K562 (cell line): ENCODE measurements around the gene UBE3D. TPM values are rescaled to one million over a fixed set of nuclear protein-coding genes. Genes with fewer than 3 reads are reported as not detected.

Experiments
- ATAC-seq: fragments of 200-7000 bp; cut with Tn5 transposase; 3 replicates; pipeline ENCODE4 v1.9.1; 2020; ENCODE audit warnings: moderate library complexity
- BruUV-seq: library from RNA; stranded (reverse); fragments of 400-500 nt; replicated peaks from 2 replicates; lab custom pipeline; 2021; lab: Mats Ljungman, UMichigan
- CTCF ChIA-PET: fragments of 300-600 bp; formaldehyde crosslinking; extraction: SDS; loops from one replicate; lab custom pipeline; 2021; ENCODE audit warnings: low intra/inter-chr PET ratio; lab: Yijun Ruan, JAX
- POLR2A ChIA-PET: fragments of 300-600, 350-650 bp; sonication (Branson Sonifier 250); formaldehyde crosslinking; extraction: SDS; loops from one replicate; lab custom pipeline; 2021; ENCODE audit warnings: antibody characterized with exemption, inconsistent platforms; lab: Yijun Ruan, JAX
- DNase-seq, 4 experiments: peaks; one replicate each; pipeline versions ENCODE4 v3.0.0 to v3.0.0-alpha.2; 2011 to 2018; ENCODE audit warnings: low spot score in 3 of 4, mixed read lengths in 3 of 4; ENCODE audit errors: extremely low read depth in 1 of 4
- FAIRE-seq: peaks from 2 replicates; lab custom pipeline; 2011; peaks lifted over from hg19 to GRCh38; lab: Jason Lieb, UNC
- H2AFZ ChIP-seq: 2 replicates; pipeline ENCODE4 v1.6.0; 2011; ENCODE audit warnings: low read depth, low read length, control low read depth, inconsistent platforms
- H3K27ac ChIP-seq: fragments of 200-600 bp; 3 replicates; pipeline ENCODE4 v1.8.0; 2011; ENCODE audit warnings: low read depth, mild to moderate bottlenecking, control low read depth, inconsistent platforms, low read length, moderate library complexity, mixed read lengths; ENCODE audit errors: extremely low read depth
- H3K27me3 ChIP-seq, 2 experiments: fragments of 300-600 bp in 1 of 2; 2 replicates in 1 of 2; 3 replicates in 1 of 2; pipeline versions ENCODE4 v1.6.0 to v1.8.0; 2011; ENCODE audit warnings: inconsistent platforms in 2 of 2, low read length in 2 of 2, mild to moderate bottlenecking in 1 of 2, mixed read lengths in 1 of 2, moderate library complexity in 1 of 2; ENCODE audit not compliant: control insufficient read depth in 2 of 2, insufficient read depth in 2 of 2
- H3K36me3 ChIP-seq: fragments of 300-600 bp; 3 replicates; pipeline ENCODE4 v1.8.0; 2011; ENCODE audit warnings: mild to moderate bottlenecking, low read length, inconsistent platforms; ENCODE audit not compliant: control insufficient read depth, insufficient read depth
- H3K4me1 ChIP-seq, 2 experiments: fragments of 200-600 bp in 1 of 2; replicated peaks in 1 of 2; 2 replicates in 1 of 2; 3 replicates in 1 of 2; pipeline versions ENCODE4 v1.5.1 to v1.8.0; 2011; ENCODE audit warnings: inconsistent platforms in 2 of 2, low read length in 2 of 2, mild to moderate bottlenecking in 1 of 2, mixed read lengths in 1 of 2, moderate library complexity in 1 of 2; ENCODE audit not compliant: control insufficient read depth in 2 of 2, insufficient read depth in 2 of 2
- H3K4me2 ChIP-seq: 2 replicates; pipeline ENCODE4 v1.6.1; 2011; ENCODE audit warnings: low read length, control low read depth, inconsistent platforms, mixed read lengths; ENCODE audit not compliant: insufficient read depth
- H3K4me3 ChIP-seq: fragments of 200-600 bp; sonication (generic), shearing (Covaris generic); 2 replicates; pipeline ENCODE4 v1.5.1; 2016; ENCODE audit warnings: control low read depth, inconsistent platforms
- H3K79me2 ChIP-seq: fragments of 200-600 bp; 3 replicates; pipeline ENCODE4 v1.8.0; 2011; ENCODE audit warnings: low read length, inconsistent platforms; ENCODE audit not compliant: control insufficient read depth, insufficient read depth
- H3K9ac ChIP-seq, 2 experiments: 2 replicates each; pipeline versions ENCODE4 v1.6.0 to v1.6.1; 2011; ENCODE audit warnings: low read depth in 2 of 2, low read length in 2 of 2, control low read depth in 1 of 2, inconsistent platforms in 1 of 2, mild to moderate bottlenecking in 1 of 2, mixed read lengths in 1 of 2; ENCODE audit not compliant: insufficient read depth in 1 of 2
- H3K9me1 ChIP-seq: one replicate; pipeline ENCODE4 v1.6.0; 2011; ENCODE audit warnings: inconsistent platforms, mild to moderate bottlenecking, low read length, moderate library complexity; ENCODE audit not compliant: control insufficient read depth, insufficient read depth
- H3K9me3 ChIP-seq: replicated peaks from 2 replicates; pipeline ENCODE4 v1.5.1; 2011; ENCODE audit warnings: low read depth, low read length, inconsistent platforms; ENCODE audit not compliant: control insufficient read depth, insufficient read depth
- H4K20me1 ChIP-seq: replicated peaks from 2 replicates; pipeline ENCODE4 v1.6.1; 2011; ENCODE audit warnings: low read length, inconsistent platforms, mixed read lengths; ENCODE audit not compliant: control insufficient read depth, insufficient read depth
- ATF1 ChIP-seq, 2 experiments: fragments of 450-650 bp in 1 of 2; IDR thresholded peaks; 2 replicates each; pipeline ENCODE4 v1.6.1; 2016; ENCODE audit warnings: missing compliant biosample characterization in 1 of 2, missing genetic modification characterization in 1 of 2
- BHLHE40 ChIP-seq: IDR thresholded peaks from 2 replicates; pipeline ENCODE4 v1.6.1; 2011; ENCODE audit warnings: low read length, improper control_type of control experiment
- BRD9 ChIP-seq: fragments of 450-650 bp; IDR thresholded peaks from 2 replicates; pipeline ENCODE4 v1.6.1; 2018; ENCODE audit warnings: low read depth; ENCODE audit not compliant: partially characterized antibody
- ETS2 ChIP-seq: IDR thresholded peaks from 2 replicates; pipeline ENCODE4 v1.6.1; 2016; ENCODE audit warnings: borderline replicate concordance, missing genetic modification characterization, mild to moderate bottlenecking, moderate library complexity, missing compliant biosample characterization; ENCODE audit not compliant: poor library complexity, severe bottlenecking
- FOXM1 ChIP-seq, 2 experiments: fragments of 450-650 bp in 1 of 2; sonication (generic) in 1 of 2; formaldehyde crosslinking in 1 of 2; IDR thresholded peaks; 2 replicates each; pipeline versions ENCODE4 v1.6.1 to v1.9.0; 2017 to 2022; ENCODE audit warnings: low read depth in 2 of 2, mild to moderate bottlenecking in 2 of 2, missing genetic modification reagents in 1 of 2, moderate library complexity in 1 of 2
- MYC ChIP-seq, 2 experiments: fragments of 250-450 bp in 1 of 2; sonication (Bioruptor Pico) in 1 of 2; IDR thresholded peaks; 2 replicates each; pipeline versions ENCODE4 v1.5.1 to v1.6.1; 2012 to 2021; ENCODE audit warnings: low read depth in 2 of 2, borderline replicate concordance in 1 of 2, improper control_type of control experiment in 1 of 2, low read length in 1 of 2, mild to moderate bottlenecking in 1 of 2, moderate library complexity in 1 of 2
- NCOA2 ChIP-seq, 2 experiments: fragments of 450-650 bp; IDR thresholded peaks; 2 replicates each; pipeline ENCODE4 v1.6.1; 2018; ENCODE audit warnings: mild to moderate bottlenecking in 2 of 2, moderate library complexity in 1 of 2; ENCODE audit not compliant: partially characterized antibody in 2 of 2
- NCOR1 ChIP-seq: fragments of 450-650 bp; IDR thresholded peaks from 2 replicates; pipeline ENCODE4 v1.6.1; 2016; ENCODE audit warnings: mild to moderate bottlenecking, moderate library complexity
- NRF1 ChIP-seq, 2 experiments: fragments of 450-650 bp; IDR thresholded peaks in 1 of 2; conservative IDR thresholded peaks in 1 of 2; 2 replicates each; pipeline ENCODE4 v1.6.1; 2014; ENCODE audit warnings: mild to moderate bottlenecking in 2 of 2
- PHF20 ChIP-seq: fragments of 450-650 bp; IDR thresholded peaks from 2 replicates; pipeline ENCODE4 v1.6.1; 2018; ENCODE audit not compliant: partially characterized antibody
- POLR3A ChIP-seq: IDR thresholded peaks from 2 replicates; pipeline ENCODE4 v1.6.1; 2011; ENCODE audit warnings: borderline replicate concordance, mild to moderate bottlenecking, moderate library complexity; ENCODE audit not compliant: insufficient read length, insufficient read depth; ENCODE audit errors: extremely low read depth
- SOX6 ChIP-seq: fragments of 450-650 bp; IDR thresholded peaks from 2 replicates; pipeline ENCODE4 v1.6.1; 2014; ENCODE audit warnings: mild to moderate bottlenecking
- TRIM24 ChIP-seq, 2 experiments: fragments of 450-650 bp; IDR thresholded peaks; 2 replicates each; pipeline ENCODE4 v1.6.1; 2016
- YY1 ChIP-seq, 3 experiments: IDR thresholded peaks; 2 replicates each; pipeline ENCODE4 v1.6.1; 2011; ENCODE audit warnings: low read length in 2 of 3, mild to moderate bottlenecking in 2 of 3, moderate library complexity in 2 of 3, borderline replicate concordance in 1 of 3, control low read depth in 1 of 3, low read depth in 1 of 3; ENCODE audit not compliant: insufficient read depth in 3 of 3, insufficient replicate concordance in 2 of 3, control insufficient read depth in 1 of 3, insufficient read length in 1 of 3; ENCODE audit errors: extremely low read depth in 1 of 3
- ZNF655 ChIP-seq: fragments of 250-450 bp; sonication (Bioruptor Pico); IDR thresholded peaks from 2 replicates; pipeline ENCODE4 v1.5.0; 2021
- WGBS: fragments of 100-300 bp; shearing (Covaris generic); methylation state at CpG from one replicate; pipeline ENCODE4 v1.1.6; 2016; ENCODE audit warnings: low coverage, mixed read lengths; ENCODE audit not compliant: insufficient coverage; ENCODE audit errors: missing lambda C conversion rate; 5-methylcytosine and 5-hydroxymethylcytosine counted together
- in situ Hi-C: fragments of 300-500 bp; cut with MboI; formaldehyde crosslinking; loops from 4 replicates; pipeline ENCODE4 v1.15.0; 2018; ENCODE audit warnings: inconsistent platforms, mixed read lengths
- intact Hi-C: fragments of 100-400 bp; cut with micrococcal nuclease; formaldehyde crosslinking; loops from 2 replicates; pipeline ENCODE4 v1.14.2; 2022
- polyA plus RNA-seq, 8 experiments: library from polyadenylated mRNA; depleted of rRNA in 4 of 8; stranded (reverse) in 5 of 8; unstranded in 3 of 8; fragments of >200 nt; fragmentation: Nextera tagmentation in 2 of 8; fragmentation: Illumina TruSeq in 1 of 8; extraction: Ambion mirVana in 2 of 8; extraction: Trizol in 1 of 8; gene quantifications; 2 replicates each; pipeline versions ENCODE4 v1.2.1 to v1.2.3, GENCODE V29; 2011 to 2014; ENCODE audit warnings: inconsistent platforms in 1 of 8, missing spikeins in 1 of 8
- total RNA-seq, 7 experiments: library from RNA; depleted of rRNA in 6 of 7; stranded (reverse); fragments of >200 nt in 6 of 7; fragmentation: Illumina TruSeq in 2 of 7; extraction: Trizol in 2 of 7; gene quantifications; 2 replicates each; pipeline versions ENCODE4 v1.2.1 to v1.2.3, GENCODE V29; 2011 to 2021; ENCODE audit warnings: low replicate concordance in 1 of 7
- TF ChIP-seq, protein P1 (sequence below): IDR thresholded peaks from 2 replicates; pipeline ENCODE4 v1.6.1; 2011; ENCODE audit warnings: borderline replicate concordance, low read depth, mild to moderate bottlenecking, moderate library complexity, low read length; ENCODE audit not compliant: insufficient read depth, poor library complexity, severe bottlenecking

Gene UBE3D
- total and polyA plus RNA-seq, 9 of the 15 experiments (the other 6 are each of a cell fraction or from before 2014, with no cell fraction given), result 9.4 to 17.6 (median 11.9) TPM

DNA sequence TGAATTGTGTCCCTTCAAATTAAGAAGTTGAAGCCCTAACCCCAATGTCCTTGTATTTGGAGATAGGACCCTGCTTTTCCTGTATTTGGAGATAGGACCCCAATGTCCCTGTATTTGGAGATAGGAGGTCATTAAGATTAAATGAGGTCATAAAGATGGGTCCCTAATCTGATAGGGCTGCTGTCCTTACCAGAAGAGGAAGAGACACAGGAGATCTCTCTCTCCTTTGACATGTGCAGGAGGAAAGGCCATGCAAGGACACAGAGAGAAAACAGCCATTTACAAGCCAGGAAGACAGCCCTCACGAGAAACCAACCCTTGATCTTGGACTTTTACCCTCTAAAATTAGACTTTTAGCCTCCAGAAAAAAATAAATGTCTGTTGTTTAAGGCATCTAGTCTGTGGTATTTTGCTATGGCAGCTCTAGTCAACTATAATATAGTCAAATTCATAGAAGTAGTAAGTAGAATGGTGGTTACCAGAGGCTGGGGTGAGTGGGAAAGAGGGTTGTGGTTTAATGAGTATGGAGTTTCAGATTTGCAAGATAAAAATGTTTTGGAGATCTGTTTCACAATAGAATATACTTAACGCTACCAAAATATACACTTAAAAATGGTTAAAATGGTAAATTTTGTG lies 59.3 kb downstream of the UBE3D start:
- H3K4me2 ChIP-seq, result no peak overlapping the region
- no peaks in the 10 kb centered on the region for H3K27me3 ChIP-seq
- no peak overlapping the region for H3K27ac ChIP-seq
- DNase-seq (peak in 1 of 4 experiments; percentile 13), FAIRE-seq (peak; percentile 58), ATAC-seq (peak; percentile 80)
- no peaks in the 10 kb centered on the region for H4K20me1 ChIP-seq
- intact Hi-C loops, result no loop called here
- ChIA-PET POLR2A (no interaction called here), CTCF (no interaction called here)
- no peaks in the 10 kb centered on the region for H3K9me3 ChIP-seq
- no peak overlapping the region for H3K4me3 ChIP-seq
- H3K79me2 ChIP-seq, result no peaks in the 10 kb centered on the region
- H3K9me1 ChIP-seq, result no peaks in the 10 kb centered on the region
- BruUV-seq, result no TSS peak
- WGBS, result 40% methylated on average over 2 of the region's 2 CpGs
- H3K9ac ChIP-seq, result no peak overlapping the region
- H2AFZ ChIP-seq, result peak overlapping the region; percentile 14; the same call in 1 of the 2 replicates
- in situ Hi-C loops, result no loop called here
- H3K36me3 ChIP-seq, result no peaks in the 10 kb centered on the region
- H3K4me1 ChIP-seq, result peaks cover 0 to 5% of the 10 kb centered on the region in 2 experiments; a peak in 2 of 5 replicates
- TF ChIP-seq NRF1 (conservative IDR thresholded peaks at IDR 0.05 in 1 of 2, IDR thresholded peaks at IDR 0.05 in 1 of 2), result peak; percentile 55 to 56; a peak in 3 of 4 replicates
- TF ChIP-seq FOXM1 (IDR thresholded peaks at IDR 0.05; ENCODE audit: low read depth), result peak; percentile 37; the same call in 1 of the 2 replicates
- no peak for TF ChIP-seq FOXM1 (CRISPR knock-in tag; IDR thresholded peaks at IDR 0.05; ENCODE audit: low read depth)
- TF ChIP-seq BHLHE40, result peak; percentile 24; the same call in 1 of the 2 replicates
- no peak for TF ChIP-seq BRD9
- TF ChIP-seq, protein P1, sequence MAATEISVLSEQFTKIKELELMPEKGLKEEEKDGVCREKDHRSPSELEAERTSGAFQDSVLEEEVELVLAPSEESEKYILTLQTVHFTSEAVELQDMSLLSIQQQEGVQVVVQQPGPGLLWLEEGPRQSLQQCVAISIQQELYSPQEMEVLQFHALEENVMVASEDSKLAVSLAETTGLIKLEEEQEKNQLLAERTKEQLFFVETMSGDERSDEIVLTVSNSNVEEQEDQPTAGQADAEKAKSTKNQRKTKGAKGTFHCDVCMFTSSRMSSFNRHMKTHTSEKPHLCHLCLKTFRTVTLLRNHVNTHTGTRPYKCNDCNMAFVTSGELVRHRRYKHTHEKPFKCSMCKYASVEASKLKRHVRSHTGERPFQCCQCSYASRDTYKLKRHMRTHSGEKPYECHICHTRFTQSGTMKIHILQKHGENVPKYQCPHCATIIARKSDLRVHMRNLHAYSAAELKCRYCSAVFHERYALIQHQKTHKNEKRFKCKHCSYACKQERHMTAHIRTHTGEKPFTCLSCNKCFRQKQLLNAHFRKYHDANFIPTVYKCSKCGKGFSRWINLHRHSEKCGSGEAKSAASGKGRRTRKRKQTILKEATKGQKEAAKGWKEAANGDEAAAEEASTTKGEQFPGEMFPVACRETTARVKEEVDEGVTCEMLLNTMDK, result no peak
- TF ChIP-seq NCOA2 (IDR thresholded peaks at IDR 0.05; ENCODE audit: partially characterized antibody in 2 of 2), result no peak
- TF ChIP-seq ZNF655 (CRISPR knock-in tag), result no peak
- no peak for TF ChIP-seq POLR3A
- TF ChIP-seq NCOR1, result peak; percentile 47
- TF ChIP-seq TRIM24 (IDR thresholded peaks at IDR 0.05), result peak in 1 of 2 experiments; percentile 51; a peak in 1 of 4 replicates
- peak; percentile 69 for TF ChIP-seq MYC (IDR thresholded peaks at IDR 0.05; ENCODE audit: low read depth, low read length)
- TF ChIP-seq MYC (CRISPR knock-in tag; IDR thresholded peaks at IDR 0.05; ENCODE audit: borderline replicate concordance, low read depth), result no peak
- no peak for TF ChIP-seq PHF20
- no peak for TF ChIP-seq ATF1 (CRISPR knock-in tag; IDR thresholded peaks at IDR 0.05)
- 0 out of 2 replicates have a peak, but pooled peaks have one; percentile 33 for TF ChIP-seq ATF1 (tag; IDR thresholded peaks at IDR 0.05)
- TF ChIP-seq SOX6, result no peak
- TF ChIP-seq ETS2 (tag), result no peak
- no peak for TF ChIP-seq YY1 (IDR thresholded peaks at IDR 0.05; ENCODE audit: borderline replicate concordance in 1 of 3, control insufficient read depth in 1 of 3, extremely low read depth in 1 of 3, insufficient read depth in 3 of 3, insufficient read length in 1 of 3, insufficient replicate concordance in 2 of 3, low read depth in 1 of 3, low read length in 2 of 3)
